Esophagus muscularis mucosa (tissue), 4 donors: ENCODE results near the gene NDST1. TPM values are rescaled to one million over a fixed set of nuclear protein-coding genes. Genes with fewer than 3 reads are reported as not detected.
A peak's percentile ranks its signal among the peaks of the same experiment; 100 is the strongest.

Experiments
- DNase-seq: peaks from one replicate; pipeline ENCODE4 v3.0.0-alpha.2; 2017; ENCODE audit errors: extremely low spot score
- H3K27ac ChIP-seq, 4 donors: fragments of 200-600 bp; sonication (generic); replicated peaks in 1 of 4; 1 replicate in 3 of 4; 2 replicates in 1 of 4; pipeline ENCODE4 v1.5.1; 2016 to 2019; ENCODE audit warnings: mild to moderate bottlenecking in 1 of 4
- H3K27me3 ChIP-seq, 4 donors: fragments of 200-600 bp; sonication (generic); one replicate each; pipeline versions ENCODE4 v1.5.1 to v1.6.0; 2016 to 2019
- H3K36me3 ChIP-seq, 4 donors: fragments of 200-600 bp; sonication (generic); one replicate each; pipeline ENCODE4 v1.5.1; 2016 to 2019
- H3K4me1 ChIP-seq, 4 donors: fragments of 200-600 bp; sonication (generic); one replicate each; pipeline ENCODE4 v1.5.1; 2016 to 2019
- H3K4me3 ChIP-seq, 4 donors: fragments of 200-600 bp; sonication (generic); 1 replicate in 2 of 4; 2 replicates in 2 of 4; pipeline ENCODE4 v1.5.1; 2016 to 2019; ENCODE audit warnings: mild to moderate bottlenecking in 4 of 4, moderate library complexity in 1 of 4
- H3K9me3 ChIP-seq, 4 donors: fragments of 200-600 bp; sonication (generic); 1 replicate in 3 of 4; 2 replicates in 1 of 4; pipeline ENCODE4 v1.5.1; 2016 to 2019
- EP300 ChIP-seq: sonication (generic); formaldehyde crosslinking; IDR thresholded peaks from one replicate; pipeline ENCODE4 v1.6.1; 2017; ENCODE audit warnings: antibody characterized with exemption
- POLR2A ChIP-seq: fragments of 450-650 bp; IDR thresholded peaks from one replicate; pipeline ENCODE4 v1.6.1; 2017; ENCODE audit warnings: antibody characterized with exemption, moderate library complexity, mild to moderate bottlenecking, low read depth
- POLR2AphosphoS5 ChIP-seq, 2 donors: sonication (generic); formaldehyde crosslinking; IDR thresholded peaks; one replicate each; pipeline ENCODE4 v1.6.1; 2017; ENCODE audit warnings: antibody characterized with exemption in 2 of 2
- WGBS: methylation state at CpG from one replicate; pipeline ENCODE4 v1.1.5; 2018; 5-methylcytosine and 5-hydroxymethylcytosine counted together
- intact Hi-C: fragments of 100-400 bp; cut with DNase I; formaldehyde crosslinking; loops from one replicate; pipeline ENCODE4 v1.15.1; 2023
- total RNA-seq, 4 donors: library from RNA; depleted of rRNA; stranded (reverse); fragments of >200 nt; gene quantifications; one replicate each; pipeline versions ENCODE4 v1.1.0 to v1.2.1, GENCODE V29; 2016
- TF ChIP-seq, protein P1 (sequence below), 3 experiments: fragments of 200-600 bp in 2 of 3; fragments of 450-650 bp in 1 of 3; sonication (generic) in 2 of 3; IDR thresholded peaks; one replicate each; pipeline ENCODE4 v1.5.1; 2017 to 2019; ENCODE audit warnings: antibody characterized with exemption in 3 of 3, mild to moderate bottlenecking in 2 of 3, moderate library complexity in 1 of 3

Gene NDST1
- total RNA-seq, 4 donors from 2014 or later: 48.2 to 113 (median 74.5) TPM

GRCh38 chr5:150540615-150541396 is 32.9 kb downstream of the NDST1 start:
- intact Hi-C loops: no loop called here
- no peak overlapping the region for H3K4me3 ChIP-seq
- peaks cover 24 to 38% (median 27%) of the 10 kb centered on the region in 4 donors for H3K4me1 ChIP-seq
- DNase-seq: no peak
- peak overlapping the region; percentile 71 to 83 (median 80) for H3K27ac ChIP-seq
- H3K36me3 ChIP-seq: peaks cover 35 to 92% (median 82%) of the 10 kb centered on the region in 4 donors
- no peaks in the 10 kb centered on the region for H3K9me3 ChIP-seq
- TF ChIP-seq POLR2AphosphoS5 (IDR thresholded peaks at IDR 0.05) (peak; percentile 41 to 45), POLR2A (no peak), EP300 (no peak)
- TF ChIP-seq, protein P1, sequence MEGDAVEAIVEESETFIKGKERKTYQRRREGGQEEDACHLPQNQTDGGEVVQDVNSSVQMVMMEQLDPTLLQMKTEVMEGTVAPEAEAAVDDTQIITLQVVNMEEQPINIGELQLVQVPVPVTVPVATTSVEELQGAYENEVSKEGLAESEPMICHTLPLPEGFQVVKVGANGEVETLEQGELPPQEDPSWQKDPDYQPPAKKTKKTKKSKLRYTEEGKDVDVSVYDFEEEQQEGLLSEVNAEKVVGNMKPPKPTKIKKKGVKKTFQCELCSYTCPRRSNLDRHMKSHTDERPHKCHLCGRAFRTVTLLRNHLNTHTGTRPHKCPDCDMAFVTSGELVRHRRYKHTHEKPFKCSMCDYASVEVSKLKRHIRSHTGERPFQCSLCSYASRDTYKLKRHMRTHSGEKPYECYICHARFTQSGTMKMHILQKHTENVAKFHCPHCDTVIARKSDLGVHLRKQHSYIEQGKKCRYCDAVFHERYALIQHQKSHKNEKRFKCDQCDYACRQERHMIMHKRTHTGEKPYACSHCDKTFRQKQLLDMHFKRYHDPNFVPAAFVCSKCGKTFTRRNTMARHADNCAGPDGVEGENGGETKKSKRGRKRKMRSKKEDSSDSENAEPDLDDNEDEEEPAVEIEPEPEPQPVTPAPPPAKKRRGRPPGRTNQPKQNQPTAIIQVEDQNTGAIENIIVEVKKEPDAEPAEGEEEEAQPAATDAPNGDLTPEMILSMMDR (IDR thresholded peaks at IDR 0.05): no peak
- no peaks in the 10 kb centered on the region for H3K27me3 ChIP-seq
- WGBS: 51% methylated on average over 15 of the region's 15 CpGs

DNA sequence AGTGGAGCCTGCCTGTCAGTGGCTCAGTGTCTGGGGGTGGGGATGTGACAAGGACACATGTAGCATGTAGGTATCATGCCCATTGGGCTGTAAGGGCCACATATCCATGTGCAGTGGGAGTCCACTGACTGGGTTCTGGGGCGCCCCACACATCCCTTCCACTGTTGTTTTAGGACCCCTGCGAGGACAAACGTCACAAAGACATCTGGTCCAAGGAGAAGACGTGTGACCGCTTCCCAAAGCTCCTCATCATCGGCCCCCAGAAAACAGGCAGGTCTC is 33.4 kb downstream of the NDST1 start:
- WGBS: 92% methylated on average over 6 of the region's 6 CpGs
- intact Hi-C loops: no loop called here
- peaks cover 24 to 38% (median 27%) of the 10 kb centered on the region in 4 donors for H3K4me1 ChIP-seq
- TF ChIP-seq POLR2A: no peak
- TF ChIP-seq, protein P1 (IDR thresholded peaks at IDR 0.05): no peak
- TF ChIP-seq POLR2AphosphoS5 (IDR thresholded peaks at IDR 0.05): no peak
- TF ChIP-seq EP300: no peak
- no peak for DNase-seq
- no peaks in the 10 kb centered on the region for H3K27me3 ChIP-seq
- H3K4me3 ChIP-seq: no peak overlapping the region
- peaks cover 35 to 92% (median 82%) of the 10 kb centered on the region in 4 donors for H3K36me3 ChIP-seq
- H3K9me3 ChIP-seq: no peaks in the 10 kb centered on the region
- H3K27ac ChIP-seq: peak overlapping the region; percentile 71 to 83 (median 80)

- Histone ChIP-seq H3K4me3 (no peak overlapping the region), H3K36me3 (peaks cover 34 to 92% (median 82%) of the 10 kb centered on the region in 4 donors), H3K27ac (peak overlapping the region; percentile 71 to 83 (median 80)), H3K4me1 (peaks cover 24 to 38% (median 27%) of the 10 kb centered on the region in 4 donors), H3K27me3 (no peaks in the 10 kb centered on the region), H3K9me3 (no peaks in the 10 kb centered on the region)
- DNase-seq: no peak
- TF ChIP-seq, protein P1 (IDR thresholded peaks at IDR 0.05): no peak
- intact Hi-C loops: no loop called here
These were observed 34.0 kb downstream of the NDST1 start for GRCh38 chr5:150541895-150542294.

DNA sequence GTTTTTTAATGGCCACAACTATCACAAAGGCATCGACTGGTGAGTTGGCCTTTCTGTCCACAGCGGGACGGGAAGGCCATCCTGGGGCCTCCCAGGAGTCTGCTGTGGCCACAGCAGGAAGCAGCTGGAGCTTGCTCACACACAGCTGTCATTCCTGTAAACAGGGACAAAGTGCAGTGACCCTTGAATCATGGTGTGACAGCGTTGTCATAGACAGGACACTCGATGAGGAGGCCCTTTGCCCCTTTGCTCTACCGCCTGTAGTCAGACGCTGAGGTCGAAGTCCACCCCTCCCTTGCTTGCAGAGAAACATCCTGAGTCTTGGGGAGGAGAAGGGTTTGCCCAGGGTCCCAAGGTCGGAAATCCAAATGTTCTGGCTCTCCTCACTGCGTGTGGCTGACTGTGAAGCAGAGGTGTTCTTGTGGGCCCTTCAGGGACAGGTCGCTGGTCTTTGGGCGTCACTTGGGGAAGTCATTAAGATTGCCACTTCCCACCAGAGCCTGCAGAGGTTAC is 35.1 kb downstream of the NDST1 start:
- Histone ChIP-seq H3K27ac (peak overlapping the region in 1 of 4 donors; percentile 12), H3K27me3 (no peaks in the 10 kb centered on the region), H3K9me3 (no peaks in the 10 kb centered on the region), H3K4me1 (peaks cover 23 to 37% (median 27%) of the 10 kb centered on the region in 4 donors), H3K4me3 (no peak overlapping the region), H3K36me3 (peaks cover 37 to 92% (median 84%) of the 10 kb centered on the region in 4 donors)
- no peak for DNase-seq
- no peak for TF ChIP-seq EP300
- TF ChIP-seq POLR2AphosphoS5 (IDR thresholded peaks at IDR 0.05): peak in 1 of 2 donors; percentile 22
- 65% methylated on average over 12 of the region's 12 CpGs for WGBS
- intact Hi-C loops: no loop called here

DNA sequence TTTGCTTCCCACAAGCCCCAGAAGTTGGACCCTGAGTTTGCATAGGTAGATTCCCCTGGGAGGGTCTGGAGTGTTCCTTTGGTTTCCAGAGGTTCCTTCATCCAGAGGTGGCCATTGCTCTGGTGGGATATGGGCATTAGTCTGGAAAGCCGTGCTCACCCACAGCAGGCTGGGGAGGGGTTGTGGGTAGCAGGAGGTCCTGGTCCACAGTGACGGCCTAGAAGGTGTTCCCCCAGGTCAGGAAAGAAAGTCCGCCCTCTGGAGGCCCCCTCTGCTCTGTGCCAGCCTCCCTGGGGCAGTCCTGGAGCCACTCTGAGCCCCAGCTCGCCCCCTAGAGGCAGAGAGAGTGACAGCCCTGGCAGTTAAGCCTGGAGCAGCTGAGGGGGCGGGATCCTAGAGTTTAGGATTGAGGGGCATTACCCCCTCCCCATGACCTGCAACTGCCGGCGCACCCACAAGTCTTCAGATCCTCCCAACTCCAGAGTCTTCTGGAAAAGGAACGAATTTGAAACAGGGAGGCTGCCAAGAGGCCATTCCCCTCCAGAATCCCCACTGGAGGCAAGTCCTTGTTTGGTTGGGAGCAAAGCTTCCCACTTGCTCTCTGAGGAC is 36.8 kb downstream of the NDST1 start:
- WGBS: 68% methylated on average over 5 of the region's 8 CpGs
- intact Hi-C loops: loop anchor here (2.0 kb wide), 1 partner anchor 86 kb away; no protein-coding TSS in a partner anchor

More for the DNA sequence above, 36.8 kb downstream of the NDST1 start:
- H3K4me1 ChIP-seq: peaks cover 15 to 33% (median 26%) of the 10 kb centered on the region in 4 donors
- H3K27ac ChIP-seq: no peak overlapping the region
- DNase-seq: no peak
- no peak overlapping the region for H3K4me3 ChIP-seq
- no peaks in the 10 kb centered on the region for H3K9me3 ChIP-seq
- TF ChIP-seq EP300 (no peak), POLR2AphosphoS5 (IDR thresholded peaks at IDR 0.05) (peak in 1 of 2 donors; percentile 39)
- TF ChIP-seq, protein P1 (IDR thresholded peaks at IDR 0.05): peak; percentile 76 to 88 (median 85)
- H3K27me3 ChIP-seq: no peaks in the 10 kb centered on the region
- peaks cover 38 to 92% (median 86%) of the 10 kb centered on the region in 4 donors for H3K36me3 ChIP-seq
